Activated gamma-delta T cell treated with anti-CD3 and anti-CD28 coated beads, Interleukin-2, amount 50 U/mL, for 16 hours (primary cell): ENCODE data around the gene RBBP5.

ENCODE experiments used
- DNase-seq: peaks from one replicate; pipeline ENCODE4 v3.0.0-alpha.2; 2020; ENCODE audit warnings: low read depth

Gene RBBP5

DNA sequence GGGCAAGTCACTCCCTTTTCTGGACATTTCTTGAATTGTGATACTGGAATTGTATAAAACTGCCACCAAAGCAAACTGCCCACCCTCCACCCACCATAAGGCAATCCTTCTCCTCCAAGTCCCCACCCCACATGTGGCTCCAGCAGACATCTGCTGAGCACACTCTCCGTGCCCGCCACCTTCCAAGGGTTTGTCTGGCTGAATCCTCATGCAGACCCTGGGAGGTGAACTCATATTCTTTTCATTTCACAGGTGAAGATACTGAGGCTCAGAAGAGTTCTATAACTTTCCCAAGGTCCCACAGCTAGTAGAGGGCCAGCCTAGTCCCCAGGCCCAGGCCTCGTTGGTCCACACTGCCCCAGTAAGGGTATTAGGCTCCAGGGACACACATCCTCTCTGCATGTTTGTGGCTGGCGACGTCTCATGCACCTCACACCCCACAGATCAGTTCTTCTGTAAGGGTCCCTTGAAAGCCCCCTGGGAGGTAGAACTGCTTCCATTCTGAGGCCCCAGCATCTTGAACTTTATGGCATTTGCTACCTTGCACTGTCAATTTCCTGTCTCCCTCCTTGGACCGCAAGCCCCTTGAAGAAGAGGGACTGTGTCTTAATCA is 64.7 kb downstream of the RBBP5 start:
- no peak for DNase-seq

DNA sequence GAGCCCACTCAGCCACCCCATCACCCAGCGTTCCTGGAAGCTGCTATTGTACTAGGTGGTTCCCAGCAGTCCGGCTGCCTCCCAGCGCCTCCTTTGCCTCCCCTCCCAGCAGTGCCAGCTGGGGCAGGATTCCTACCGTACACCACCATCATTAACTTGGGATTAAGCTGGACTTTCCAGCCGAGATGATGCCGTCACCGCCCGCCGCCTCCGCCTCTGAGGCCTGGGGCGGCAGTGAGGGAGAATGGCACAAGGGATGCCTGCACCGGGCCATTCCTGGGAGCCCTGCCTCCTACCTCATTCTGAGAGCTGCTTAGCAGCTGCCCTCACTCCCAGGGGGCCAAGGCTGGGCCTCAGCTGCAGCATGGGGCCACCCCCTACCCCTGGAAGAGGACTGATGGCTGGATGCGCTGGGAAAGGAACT is 65.6 kb downstream of the RBBP5 start:
- DNase-seq = no peak

DNA sequence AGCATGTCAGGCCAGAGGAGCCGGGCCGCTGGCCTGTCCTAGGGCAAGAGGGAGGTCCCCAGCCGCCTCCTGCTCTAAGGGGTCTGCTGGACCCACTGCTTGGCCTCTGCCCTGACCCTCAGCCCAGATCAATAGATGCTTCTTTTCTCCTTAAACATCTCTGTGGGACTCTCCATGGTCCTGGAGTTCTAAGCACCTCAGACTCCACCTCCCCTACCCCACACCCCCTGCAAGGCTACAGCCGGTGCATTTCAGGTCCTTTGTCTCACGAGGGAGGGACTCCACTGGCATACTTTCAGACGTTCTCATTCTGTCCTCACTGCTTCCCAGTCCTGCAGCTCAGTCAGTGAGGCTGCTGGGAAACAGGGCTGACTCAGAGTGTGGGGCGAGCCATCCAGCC is 67.8 kb downstream of the RBBP5 start:
- DNase-seq = no peak

DNA sequence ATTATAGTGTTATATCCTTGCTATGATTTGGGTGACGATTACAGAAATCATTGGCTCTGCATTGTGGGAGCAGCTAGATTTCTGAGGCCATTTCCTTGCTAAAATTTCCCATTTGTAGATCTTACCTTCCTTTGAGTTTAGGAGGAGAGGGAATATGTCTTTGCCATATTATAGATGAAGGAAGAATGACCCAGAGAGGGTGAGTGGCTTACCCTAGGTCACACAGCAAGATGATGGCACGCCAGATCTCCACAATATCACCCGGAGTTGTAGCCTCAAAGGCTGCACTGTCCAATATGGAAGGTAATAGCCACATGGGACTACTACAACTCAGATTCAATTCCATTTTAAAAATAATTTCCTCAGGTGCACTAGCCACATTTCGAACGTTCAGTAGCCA is 68.5 kb downstream of the RBBP5 start:
- DNase-seq = no peak

DNA sequence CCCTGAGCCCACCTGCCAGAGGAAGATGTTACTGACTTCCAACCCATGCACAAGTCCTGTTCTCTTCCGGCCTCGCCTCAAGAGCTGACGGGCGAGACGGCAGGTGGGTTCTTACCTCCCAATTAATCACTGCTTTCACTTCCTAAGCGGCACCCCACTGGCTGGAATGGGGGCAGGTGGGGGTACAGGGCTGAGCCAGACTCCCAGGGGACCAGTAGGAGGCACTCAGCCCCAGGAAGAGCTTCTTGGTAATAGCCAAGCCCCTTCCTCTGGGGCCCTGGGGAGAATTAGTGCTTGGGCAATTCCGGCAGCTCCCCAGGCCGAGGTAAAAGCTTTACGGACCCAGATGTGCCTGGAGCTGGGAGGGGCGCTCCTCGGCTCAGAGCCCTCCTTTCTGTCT is 69.1 kb downstream of the RBBP5 start:
- no peak for DNase-seq

DNA sequence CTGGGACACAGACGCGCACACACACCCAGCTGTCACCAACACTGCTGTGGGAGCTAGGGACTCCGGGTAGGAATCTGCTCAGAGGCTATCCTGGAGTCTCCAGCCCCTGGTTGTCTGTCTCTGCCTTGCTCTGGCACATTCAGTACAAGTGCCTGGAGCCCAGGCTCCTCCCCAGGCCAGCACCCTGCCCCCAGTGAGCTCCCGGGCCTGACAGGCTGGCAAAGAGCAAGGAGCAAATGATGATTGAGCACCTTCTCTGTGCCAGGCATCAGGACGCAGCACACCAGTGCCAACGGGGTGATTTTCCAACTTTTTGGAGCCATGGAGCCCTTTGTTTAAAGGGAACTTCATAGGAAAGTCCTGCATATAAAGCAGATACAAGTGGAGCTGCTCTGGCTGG is 72.3 kb downstream of the RBBP5 start:
- no peak for DNase-seq

DNA sequence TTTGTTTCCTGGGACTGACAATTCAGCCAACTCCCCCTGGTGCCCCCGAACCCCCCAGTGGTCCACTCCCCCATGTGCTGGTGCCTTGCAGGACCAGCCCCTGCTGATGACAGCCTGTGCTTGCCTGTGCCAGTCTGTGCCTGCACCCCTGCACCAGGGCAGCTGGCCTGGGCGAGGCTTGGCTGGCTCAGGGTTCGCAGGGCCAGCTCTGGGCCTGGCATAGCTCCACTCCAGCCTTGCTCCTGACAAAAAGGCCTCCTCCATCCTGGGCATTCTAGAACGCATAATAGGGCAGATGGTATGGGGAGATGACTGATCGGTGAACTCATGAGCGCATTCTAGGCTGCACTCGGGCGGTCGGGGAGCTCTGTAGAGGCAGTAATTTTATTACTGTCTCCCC is 73.4 kb downstream of the RBBP5 start:
- DNase-seq = no peak

DNA sequence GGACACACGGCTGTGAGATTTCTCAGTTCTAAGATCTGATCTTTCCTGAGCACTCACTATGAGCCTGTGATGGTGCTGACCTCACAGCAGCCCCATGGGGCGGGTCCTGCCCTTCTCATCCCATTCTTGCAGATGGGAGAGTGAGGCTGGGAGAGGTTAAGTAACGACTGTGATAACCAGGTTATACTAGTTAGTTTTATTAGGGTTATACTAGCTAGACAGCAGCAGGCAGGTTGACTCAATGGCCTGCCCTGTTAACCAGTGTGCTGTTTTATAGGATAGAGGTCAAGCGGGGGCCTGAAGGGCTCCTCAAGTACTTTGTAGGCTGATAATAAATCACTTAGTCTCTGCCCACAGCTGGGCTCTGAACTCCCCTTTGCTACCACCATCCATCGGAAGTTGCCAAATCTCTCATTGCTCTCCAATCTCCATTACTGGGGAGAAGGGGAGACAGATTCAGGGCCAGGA is 74.0 kb downstream of the RBBP5 start:
- DNase-seq = no peak

DNA sequence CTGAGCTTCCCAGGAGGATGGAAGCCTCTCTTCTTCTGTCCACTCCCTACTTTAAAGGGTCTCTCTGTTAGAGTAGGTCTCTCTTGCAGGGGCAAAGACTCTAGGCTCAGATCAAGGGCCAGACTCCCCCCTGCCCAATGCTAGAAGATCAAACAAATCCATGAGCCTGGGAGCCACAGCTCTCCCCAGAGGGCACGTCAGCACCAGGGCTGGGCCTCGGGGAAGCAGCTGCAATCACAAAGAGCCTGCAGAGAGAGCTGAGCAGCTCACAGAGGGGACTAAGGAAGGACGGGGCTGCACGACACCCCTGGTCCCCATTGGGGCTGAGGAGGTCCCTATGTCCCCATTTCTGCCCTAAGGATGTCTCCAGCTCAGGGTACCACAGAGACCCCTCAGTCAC is 74.9 kb downstream of the RBBP5 start:
- no peak for DNase-seq

DNA sequence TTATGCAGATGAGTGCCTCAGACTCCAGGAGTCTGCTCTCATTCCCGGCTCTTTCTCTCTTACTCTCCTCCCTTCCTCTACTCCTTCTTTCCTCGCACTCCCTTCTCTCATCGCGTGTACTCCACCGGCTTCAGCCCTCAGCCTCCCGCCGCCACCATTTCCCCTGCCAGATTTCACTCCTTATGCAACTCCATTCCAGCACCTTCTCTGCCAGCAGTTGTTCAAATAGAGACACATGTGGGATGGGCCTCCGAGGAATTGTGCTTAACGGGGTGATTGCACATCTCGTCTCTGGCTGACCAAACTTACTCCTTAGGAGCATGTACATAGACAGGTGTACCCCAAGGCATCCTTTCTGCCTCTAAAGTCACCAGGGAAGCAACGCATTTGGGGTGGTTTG is 76.6 kb downstream of the RBBP5 start:
- DNase-seq = no peak

DNA sequence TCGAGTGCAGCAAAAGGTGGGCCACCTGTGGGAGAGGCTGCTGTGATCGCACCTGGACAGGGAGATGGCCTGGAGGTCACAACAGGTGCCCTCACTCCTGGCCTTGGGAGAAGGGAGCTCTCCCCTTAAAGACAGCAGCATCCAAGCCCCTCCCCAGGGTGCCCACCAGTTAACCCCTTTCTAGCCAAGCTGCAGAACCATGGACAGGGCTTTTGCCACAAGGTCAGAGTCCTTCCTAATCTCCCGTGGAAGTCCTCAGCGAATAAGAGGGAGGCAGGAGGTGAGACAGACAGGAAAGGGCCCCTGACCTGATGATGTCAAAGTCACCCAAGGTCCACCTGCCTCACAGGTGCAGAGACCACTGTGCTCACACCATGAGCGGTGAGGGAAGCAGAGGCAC is 77.0 kb downstream of the RBBP5 start:
- no peak for DNase-seq

DNA sequence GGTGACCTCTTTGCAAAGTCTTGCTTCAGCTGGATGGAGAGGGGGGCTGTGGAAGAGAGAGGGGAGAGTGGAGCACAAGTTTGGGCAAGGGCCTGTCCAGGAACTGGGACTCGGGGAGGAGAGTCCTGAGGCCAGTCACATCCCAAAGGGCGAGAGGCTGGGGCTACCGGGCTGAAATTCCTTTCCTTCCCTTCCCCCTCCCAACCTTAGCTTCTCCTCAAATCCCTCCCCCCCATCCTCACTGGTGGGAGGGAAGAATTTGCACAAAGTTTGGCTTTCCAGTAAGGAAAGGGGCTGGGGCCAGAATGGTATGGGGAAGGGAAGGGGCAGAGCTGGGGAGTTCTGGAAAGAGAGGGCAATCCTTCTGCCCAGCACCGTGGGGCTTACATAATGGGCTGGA is 77.9 kb downstream of the RBBP5 start:
- no peak for DNase-seq

DNA sequence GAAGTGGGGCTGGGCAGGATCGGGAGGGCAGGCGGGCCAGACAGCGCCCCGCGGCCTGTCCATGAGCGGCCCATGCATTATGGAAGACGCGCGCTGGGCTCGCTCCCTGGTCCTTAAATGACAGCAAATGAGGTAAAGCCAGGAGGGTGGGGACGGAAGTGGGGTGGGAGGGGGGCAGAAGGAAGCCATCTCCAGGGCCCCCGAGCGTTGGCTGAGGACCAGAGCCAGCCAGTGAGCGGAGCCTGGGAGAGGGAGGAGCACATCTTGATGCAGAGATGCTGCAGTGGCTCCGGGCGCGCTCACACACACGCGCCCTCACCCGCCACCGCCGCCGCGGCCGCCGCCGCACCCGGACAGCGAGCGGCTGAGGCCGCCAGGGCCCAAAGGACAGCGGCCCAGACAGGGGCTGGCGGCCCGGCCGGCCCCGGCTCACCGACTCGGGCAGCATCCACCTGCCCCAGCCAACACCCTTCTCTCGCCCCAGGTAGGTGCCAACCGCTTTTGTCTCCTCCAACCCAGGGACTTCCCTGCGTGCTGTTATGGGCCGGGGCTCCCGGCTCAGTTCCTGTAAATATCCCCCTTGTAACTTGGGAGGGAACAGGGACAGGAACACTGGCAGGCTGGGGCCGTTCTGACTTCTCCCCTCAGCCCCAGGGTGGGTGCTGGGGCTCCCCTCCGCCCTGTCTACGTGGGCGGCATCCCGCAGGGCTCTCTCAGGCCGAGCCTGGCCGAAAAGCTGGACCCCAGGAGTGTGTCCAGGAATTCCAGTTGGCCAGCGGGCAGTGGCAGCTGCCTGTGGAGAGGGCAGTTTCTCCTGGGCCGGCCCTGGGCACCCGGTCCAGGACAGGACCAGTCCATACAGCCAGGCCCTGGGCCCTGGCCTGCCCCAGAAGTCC is 78.6 kb downstream of the RBBP5 start, which contains the start of gene CNTN2:
CNTN2 (plus strand) TSS at position 302 of the 896 bp plus-strand sequence. CDS start 9,974 bp downstream, outside the sequence.
- DNase-seq = no peak

DNA sequence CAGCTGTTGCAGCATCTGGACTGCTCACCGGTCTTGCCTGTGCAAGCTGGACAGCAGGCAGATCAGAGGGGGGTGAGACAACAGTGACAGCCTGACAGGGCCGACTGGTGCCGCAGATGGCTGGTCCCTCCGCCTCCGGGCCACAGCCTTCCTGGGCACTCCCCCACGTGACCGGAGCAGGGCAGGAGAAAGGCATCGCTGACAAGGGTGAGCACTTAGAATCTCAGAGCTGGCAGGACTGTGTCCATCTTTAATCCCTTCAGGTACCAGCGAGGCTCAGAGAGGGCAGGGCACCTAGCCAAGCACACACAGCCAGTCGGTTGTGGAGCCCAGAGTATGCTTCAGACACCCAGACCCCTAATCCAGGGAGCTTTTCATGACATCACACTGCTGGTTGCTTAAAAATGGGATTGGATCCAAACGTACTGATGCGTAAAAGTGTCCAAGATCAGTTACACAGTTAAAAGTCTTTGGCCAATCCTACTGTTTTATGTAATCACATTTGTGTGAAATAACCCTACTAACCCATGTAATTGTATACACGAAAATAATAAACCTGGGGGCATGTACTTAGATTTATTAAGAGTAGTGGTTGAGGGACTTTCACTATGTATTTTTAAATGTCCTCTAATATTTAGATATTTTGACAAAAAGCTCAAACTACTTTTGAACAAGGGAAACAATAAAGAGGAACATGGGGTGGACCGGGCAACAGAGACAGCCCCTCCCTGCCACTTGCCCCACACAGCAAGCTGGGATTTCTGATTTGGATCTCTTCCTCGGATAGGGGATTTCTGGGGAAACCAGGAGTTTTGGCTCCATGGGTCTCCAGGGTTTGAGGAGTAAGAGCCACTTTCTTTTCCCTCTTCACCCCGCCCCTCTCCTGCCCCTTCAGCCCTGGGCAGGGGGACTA is 79.5 kb downstream of the RBBP5 start:
- no peak for DNase-seq

DNA sequence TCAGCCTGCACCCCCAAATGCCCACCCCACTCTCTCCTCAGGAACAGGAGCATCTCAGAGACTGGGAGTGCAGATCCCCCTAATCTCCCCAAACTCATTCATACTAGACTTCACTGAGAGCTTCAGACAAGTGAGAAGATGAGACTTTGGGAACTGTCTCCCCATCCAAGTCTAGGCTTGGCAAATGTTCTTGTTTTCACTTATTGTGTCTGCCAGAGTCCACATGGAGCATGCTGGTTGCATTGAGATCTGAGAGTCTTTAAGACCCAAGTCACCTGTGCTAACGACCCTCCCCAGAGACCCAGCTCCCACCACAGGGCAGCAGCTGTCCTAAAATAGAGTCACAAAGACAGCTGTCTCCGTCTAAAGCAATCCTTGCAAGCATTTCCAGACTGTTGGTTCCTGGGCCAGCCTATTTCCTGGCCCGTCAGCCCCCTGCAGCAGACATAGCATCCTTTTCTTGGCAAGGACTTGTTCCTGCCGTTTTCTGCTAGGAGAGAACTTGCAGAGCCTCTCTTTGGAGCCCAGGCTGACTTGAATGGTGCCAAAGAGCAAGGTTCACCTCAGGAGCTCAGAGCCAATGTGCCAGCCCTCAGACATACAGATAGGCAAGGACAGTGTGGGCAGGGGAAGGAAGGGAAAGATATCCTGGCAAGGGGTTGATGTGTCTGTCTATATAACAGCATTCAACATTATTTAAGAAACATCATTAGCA is 80.6 kb downstream of the RBBP5 start:
- DNase-seq = no peak

DNA sequence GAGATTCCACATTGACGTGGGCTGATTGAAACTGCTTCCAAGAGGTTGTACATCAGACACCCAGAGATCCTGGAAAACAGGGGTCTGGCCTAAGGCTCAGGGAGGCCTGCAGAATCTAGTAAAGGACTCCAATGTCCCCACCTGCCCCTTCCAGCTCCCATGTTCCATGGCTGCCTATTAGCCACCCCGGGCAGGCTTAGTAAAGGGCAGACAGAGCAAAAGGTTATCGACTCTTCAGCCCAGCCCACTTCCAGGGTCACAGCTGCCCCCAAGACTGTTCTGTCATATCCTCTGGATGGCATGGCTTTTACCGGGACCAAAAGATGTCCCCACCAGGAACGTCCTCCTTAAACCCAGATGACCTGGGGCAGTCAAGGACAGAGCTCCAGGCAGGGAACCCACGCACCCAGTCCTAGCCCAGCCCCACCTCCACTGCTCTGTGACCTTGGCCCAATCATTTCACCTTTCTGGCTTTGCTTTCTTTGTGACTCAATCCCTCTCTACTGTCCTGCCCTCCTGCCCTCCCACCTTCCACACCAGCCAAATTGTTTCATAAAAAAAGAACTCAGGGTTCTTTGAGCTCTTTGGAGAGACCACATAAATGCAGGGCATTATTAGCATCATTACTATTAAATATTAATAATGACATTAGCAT is 83.5 kb downstream of the RBBP5 start:
- no peak for DNase-seq

DNA sequence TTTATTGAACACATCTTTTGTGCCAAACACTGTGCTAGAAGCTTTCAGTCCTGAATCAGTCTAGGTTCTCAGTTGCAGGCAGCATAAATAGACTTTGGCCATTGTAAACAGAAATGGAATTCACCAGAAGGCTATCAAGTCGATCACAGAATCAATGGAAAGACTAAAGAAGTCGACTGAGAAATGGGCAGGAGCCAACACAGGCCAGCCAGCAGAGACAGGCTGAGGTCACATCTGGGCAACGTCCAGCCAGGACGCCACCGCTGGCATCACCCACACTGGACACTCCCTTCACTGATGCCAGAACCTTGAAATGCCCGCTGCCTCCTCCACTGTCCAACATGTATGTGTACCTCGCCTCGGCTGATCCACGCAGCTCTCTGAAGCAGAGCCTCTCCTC is 84.2 kb downstream of the RBBP5 start:
- no peak for DNase-seq
